ENCODE results near the gene DDX31.

- TF ChIP-seq CTCF (IDR thresholded peaks at IDR 0.05; ENCODE audit: low read depth, low read length): no peak
- no peak for TF ChIP-seq POLR2A (IDR thresholded peaks at IDR 0.05; ENCODE audit: extremely low read depth, insufficient read length)
- no peak for TF ChIP-seq MAX (IDR thresholded peaks at IDR 0.05; ENCODE audit: low read depth, low read length)
Observed at GRCh38 chr9:132708239-132708638, 38.5 kb upstream of the DDX31 start.

Measured in NB4 (cell line).